Psoas muscle (tissue), 8 donors: Measurements from ENCODE around the gene ADAMTSL2. TPM values are rescaled to one million over a fixed set of nuclear protein-coding genes. Genes with fewer than 3 reads are reported as not detected.

ENCODE experiments used
- ATAC-seq, 4 donors: fragments of 200-7000 bp; cut with Tn5 transposase; one replicate each; pipeline ENCODE4 v1.9.1; 2020; ENCODE audit warnings: moderate library complexity in 3 of 4, mild to moderate bottlenecking in 2 of 4
- DNase-seq, 2 donors: peaks; one replicate each; pipeline ENCODE4 v3.0.0-alpha.2; 2020
- H3K27ac ChIP-seq: fragments of 200-600 bp; one replicate; pipeline ENCODE4 v1.8.0; 2022
- H3K27me3 ChIP-seq, 3 donors: fragments of 200-600 bp in 1 of 3; one replicate each; pipeline versions ENCODE4 v1.6.1 to v1.8.0; 2013 to 2022; ENCODE audit warnings: low read length in 2 of 3, mild to moderate bottlenecking in 2 of 3, moderate library complexity in 1 of 3; ENCODE audit not compliant: insufficient read depth in 3 of 3
- H3K36me3 ChIP-seq, 2 donors: fragments of 200-600 bp in 1 of 2; one replicate each; pipeline versions ENCODE4 v1.6.1 to v1.8.0; 2013 to 2022; ENCODE audit warnings: low read depth in 1 of 2, mild to moderate bottlenecking in 1 of 2, moderate library complexity in 1 of 2; ENCODE audit not compliant: insufficient read depth in 1 of 2
- H3K4me1 ChIP-seq: fragments of 200-600 bp; one replicate; pipeline ENCODE4 v1.8.0; 2022
- H3K4me3 ChIP-seq: fragments of 200-600 bp; one replicate; pipeline ENCODE4 v1.8.0; 2022; ENCODE audit warnings: mild to moderate bottlenecking
- H3K9me3 ChIP-seq: fragments of 200-600 bp; one replicate; pipeline ENCODE4 v1.8.0; 2022
- WGBS, 3 donors: extraction: QIAGEN DNeasy Blood & Tissue Kit; methylation state at CpG; one replicate each; pipeline versions ENCODE4 v1.1.6 to v1.1.7; 2013; 5-methylcytosine and 5-hydroxymethylcytosine counted together
- intact Hi-C, 2 donors: fragments of 100-400 bp; cut with DNase I; formaldehyde crosslinking; loops; one replicate each; pipeline versions ENCODE4 v1.11.0 to v1.14.2; 2022
- polyA plus RNA-seq, 3 donors: library from polyadenylated mRNA; stranded (reverse); fragments of 200-250 nt; gene quantifications; one replicate each; pipeline ENCODE4 v1.2.3, GENCODE V29; 2013
- total RNA-seq, 4 donors: library from RNA; stranded (reverse); fragmentation: NEBNext Ultra II Directional in 2 of 4; extraction: Animal tissue kit (Norgen Biotek cat#: 25700) in 2 of 4; gene quantifications; one replicate each; pipeline versions ENCODE4 v1.2.1 to v1.2.4, GENCODE V29; 2021 to 2023
- TF ChIP-seq, protein P1 (sequence below): fragments of 200-600 bp; IDR thresholded peaks from one replicate; pipeline ENCODE4 v1.8.0; 2022; ENCODE audit warnings: antibody characterized with exemption
- donor health status: healthy with polysubstance abuse.
- donor health status: DM: no; HTN: no; CAD: no; lungs with moderate emphysema.
- donor health status: Bipolar disorder and iron deficiency.
- donor health status: healthy.
- donor health status: DM: yes; HTN: yes; CAD: no.
- donor health status: DM: no; HTN: no; CAD: no.
- donor health status: DM: no; HTN: no; CAD: no.
- donor health status: DM: yes; HTN: yes; CAD: no.

Gene ADAMTSL2
- total and polyA plus RNA-seq, 7 donors, result 0.21 to 5.4 (median 0.71) TPM

GRCh38 chr9:133584559-133585476 lies 50.3 kb downstream of the ADAMTSL2 start:
- no peaks in the 10 kb centered on the region for H3K36me3 ChIP-seq
- peaks cover 0 to 66% (median 19%) of the 10 kb centered on the region in 3 donors for H3K27me3 ChIP-seq
- TF ChIP-seq, protein P1, sequence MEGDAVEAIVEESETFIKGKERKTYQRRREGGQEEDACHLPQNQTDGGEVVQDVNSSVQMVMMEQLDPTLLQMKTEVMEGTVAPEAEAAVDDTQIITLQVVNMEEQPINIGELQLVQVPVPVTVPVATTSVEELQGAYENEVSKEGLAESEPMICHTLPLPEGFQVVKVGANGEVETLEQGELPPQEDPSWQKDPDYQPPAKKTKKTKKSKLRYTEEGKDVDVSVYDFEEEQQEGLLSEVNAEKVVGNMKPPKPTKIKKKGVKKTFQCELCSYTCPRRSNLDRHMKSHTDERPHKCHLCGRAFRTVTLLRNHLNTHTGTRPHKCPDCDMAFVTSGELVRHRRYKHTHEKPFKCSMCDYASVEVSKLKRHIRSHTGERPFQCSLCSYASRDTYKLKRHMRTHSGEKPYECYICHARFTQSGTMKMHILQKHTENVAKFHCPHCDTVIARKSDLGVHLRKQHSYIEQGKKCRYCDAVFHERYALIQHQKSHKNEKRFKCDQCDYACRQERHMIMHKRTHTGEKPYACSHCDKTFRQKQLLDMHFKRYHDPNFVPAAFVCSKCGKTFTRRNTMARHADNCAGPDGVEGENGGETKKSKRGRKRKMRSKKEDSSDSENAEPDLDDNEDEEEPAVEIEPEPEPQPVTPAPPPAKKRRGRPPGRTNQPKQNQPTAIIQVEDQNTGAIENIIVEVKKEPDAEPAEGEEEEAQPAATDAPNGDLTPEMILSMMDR, result no peak
- no peaks in the 10 kb centered on the region for H3K9me3 ChIP-seq
- ATAC-seq (no peak), DNase-seq (no peak)
- no peak overlapping the region for H3K27ac ChIP-seq
- H3K4me3 ChIP-seq, result no peak overlapping the region
- intact Hi-C loops, result no loop called here
- 8 to 10% (median 8%) methylated on average over 26 to 28 of the region's 28 CpGs for WGBS, 3 donors
- peaks cover 3% of the 10 kb centered on the region for H3K4me1 ChIP-seq

DNA sequence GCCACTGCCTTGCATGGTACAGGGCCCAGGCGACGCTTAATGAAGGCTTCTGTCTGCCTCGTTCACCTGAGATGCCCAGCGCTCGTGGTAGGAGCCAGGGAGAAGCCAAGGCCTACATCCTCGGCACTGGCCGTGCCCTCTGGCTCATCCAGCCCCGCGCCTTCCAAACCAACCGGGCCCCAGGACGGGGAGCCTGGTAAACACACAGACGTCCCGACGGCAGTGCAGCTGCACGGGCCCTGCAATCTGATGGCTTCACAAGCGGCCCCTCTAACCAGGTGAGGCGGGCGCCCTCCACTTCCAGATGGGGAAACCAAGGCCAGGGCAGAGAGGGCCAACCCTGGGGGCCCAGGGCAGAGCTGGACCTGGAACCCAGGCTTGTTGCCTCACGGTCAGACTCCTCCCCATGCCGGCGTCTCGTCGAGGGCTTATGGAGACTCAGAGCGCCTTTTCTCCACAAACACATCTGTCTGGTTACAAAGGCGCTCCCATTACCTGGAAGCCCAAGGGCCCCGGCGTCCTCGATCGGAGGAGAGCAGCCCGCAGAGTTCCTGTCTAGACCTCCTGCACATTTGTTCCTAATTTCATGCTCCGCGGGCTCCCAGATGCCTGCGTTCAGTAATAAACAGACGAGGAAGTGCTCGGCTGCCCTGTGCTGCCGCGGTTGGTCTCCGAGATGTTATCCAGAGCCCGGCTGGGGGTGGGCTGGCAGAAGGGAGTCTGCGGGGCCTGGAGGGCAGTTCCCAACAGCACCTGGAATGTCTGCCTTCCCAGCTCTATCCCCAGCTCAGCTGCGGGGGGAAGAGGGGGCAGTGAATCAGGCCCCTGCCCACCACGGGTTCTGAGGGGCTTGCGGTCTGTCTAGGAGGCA lies 51.2 kb downstream of the ADAMTSL2 start:
- Histone ChIP-seq H3K9me3 (no peaks in the 10 kb centered on the region), H3K27me3 (peaks cover 0 to 69% (median 19%) of the 10 kb centered on the region in 3 donors), H3K27ac (no peak overlapping the region), H3K36me3 (no peaks in the 10 kb centered on the region), H3K4me1 (peaks cover 3% of the 10 kb centered on the region), H3K4me3 (no peak overlapping the region)
- 10 to 15% (median 11%) methylated on average over 43 of the region's 43 CpGs for WGBS, 3 donors
- no peak for ATAC-seq
- DNase-seq, result no peak
- intact Hi-C loops, result no loop called here
- TF ChIP-seq, protein P1, result no peak

GRCh38 chr9:133587051-133587450 lies 52.5 kb downstream of the ADAMTSL2 start:
- intact Hi-C loops, result no loop called here
- no peak overlapping the region for H3K27ac ChIP-seq
- no peaks in the 10 kb centered on the region for H3K9me3 ChIP-seq
- ATAC-seq (no peak), DNase-seq (peak in 1 of 2 donors; percentile 26)
- peaks cover 0 to 60% (median 19%) of the 10 kb centered on the region in 3 donors for H3K27me3 ChIP-seq
- H3K4me1 ChIP-seq, result peaks cover 3% of the 10 kb centered on the region
- H3K36me3 ChIP-seq, result no peaks in the 10 kb centered on the region
- no peak overlapping the region for H3K4me3 ChIP-seq
- TF ChIP-seq, protein P1, result no peak
- WGBS, 3 donors, result 81 to 84% (median 82%) methylated on average over 8 of the region's 8 CpGs

- H3K4me3 ChIP-seq, result no peak overlapping the region
- peaks cover 0 to 60% (median 19%) of the 10 kb centered on the region in 3 donors for H3K27me3 ChIP-seq
- ATAC-seq (no peak), DNase-seq (no peak)
- intact Hi-C loops, result no loop called here
- H3K4me1 ChIP-seq, result peaks cover 3% of the 10 kb centered on the region
- no peaks in the 10 kb centered on the region for H3K9me3 ChIP-seq
- no peak overlapping the region for H3K27ac ChIP-seq
- no peaks in the 10 kb centered on the region for H3K36me3 ChIP-seq
- WGBS, 3 donors, result 87 to 90% (median 90%) methylated on average over 6 of the region's 6 CpGs
- TF ChIP-seq, protein P1, result no peak
Observed at GRCh38 chr9:133587466-133587865, 53.0 kb downstream of the ADAMTSL2 start.
